NT2/D1 (cell line): Measurements from ENCODE around the gene CFAP97D1.

Experiments
- SUZ12 ChIP-seq: IDR thresholded peaks from 2 replicates; pipeline ENCODE4 v1.6.1; 2011; ENCODE audit not compliant: insufficient read length, insufficient read depth; ENCODE audit errors: extremely low read depth
- YY1 ChIP-seq: IDR thresholded peaks from 2 replicates; pipeline ENCODE4 v1.6.1; 2011; ENCODE audit not compliant: insufficient read length, insufficient read depth

DNA sequence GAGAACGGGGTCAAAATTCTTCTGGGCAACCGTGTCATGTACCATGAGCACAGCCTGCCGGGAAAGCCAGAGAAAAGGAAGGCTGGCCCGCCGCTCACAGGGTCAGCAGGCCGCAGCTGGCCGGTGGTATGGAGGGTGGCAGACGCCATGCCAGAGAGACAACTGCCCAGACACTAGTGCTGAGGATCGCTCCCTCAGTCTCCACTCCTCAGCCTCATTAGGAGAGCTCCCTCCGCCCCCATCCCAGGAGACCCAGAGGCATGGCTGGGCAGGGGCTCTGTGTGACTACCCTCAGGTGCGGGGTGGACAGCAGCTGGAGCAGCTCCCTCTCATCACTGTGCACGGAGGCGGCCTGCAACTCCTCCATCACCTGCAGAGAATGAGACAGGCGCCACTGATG lies 49.5 kb downstream of the CFAP97D1 start:
- no peak for TF ChIP-seq SUZ12
- no peak for TF ChIP-seq YY1
